NCI-H2196 treated with DMSO at 0.1 percent for 48 hours (cell line): Measurements from ENCODE around the gene NYNRIN.
A peak's percentile ranks its signal among the peaks of the same experiment; 100 is the strongest.
"Not testable (repeated sequence)": the region's sequence is repeated elsewhere in the genome, so short reads cannot be mapped to it uniquely, and the experiment has no call there.

Experiments
- DNase-seq: peaks from one replicate; lab custom pipeline; 2025; ENCODE audit not compliant: unreplicated experiment; lab: John Stamatoyannopoulos, UW

Gene NYNRIN

GRCh38 chr14:24398653-24399446 lies at the start of gene NYNRIN:
TSS of gene NYNRIN (plus strand) at chr14:24399003. CDS start at chr14:24399247, 244 bp downstream.
- no peak for DNase-seq

GRCh38 chr14:24349742-24350141 lies 49.1 kb upstream of the NYNRIN start:
- DNase-seq = no peak

GRCh38 chr14:24351517-24351916 lies 47.3 kb upstream of the NYNRIN start:
- DNase-seq = no peak

- no peak for DNase-seq
Measured at GRCh38 chr14:24353559-24354481, 45.0 kb upstream of the NYNRIN start.

- DNase-seq = not testable (repeated sequence)
Measured at GRCh38 chr14:24354482-24354825, 44.3 kb upstream of the NYNRIN start.

- no peak for DNase-seq
Measured at GRCh38 chr14:24355009-24355408, 43.8 kb upstream of the NYNRIN start.

GRCh38 chr14:24356208-24356607 lies 42.6 kb upstream of the NYNRIN start:
- DNase-seq = no peak

- DNase-seq = no peak
Measured at GRCh38 chr14:24360281-24360680, 38.5 kb upstream of the NYNRIN start.

- no peak for DNase-seq
Measured at GRCh38 chr14:24361326-24361725, 37.5 kb upstream of the NYNRIN start.

GRCh38 chr14:24362241-24362960 lies 36.4 kb upstream of the NYNRIN start:
- DNase-seq = no peak

GRCh38 chr14:24363401-24363800 lies 35.4 kb upstream of the NYNRIN start:
- no peak for DNase-seq

GRCh38 chr14:24364841-24365240 lies 34.0 kb upstream of the NYNRIN start:
- no peak for DNase-seq

- peak; percentile 55 for DNase-seq
Measured at GRCh38 chr14:24365600-24366412, 33.0 kb upstream of the NYNRIN start.

GRCh38 chr14:24366413-24366720 lies 32.4 kb upstream of the NYNRIN start:
- DNase-seq = no peak

- peak; percentile 93 for DNase-seq
Measured at GRCh38 chr14:24366721-24367513, 31.9 kb upstream of the NYNRIN start.

- peak; percentile 45 for DNase-seq
Measured at GRCh38 chr14:24367514-24368211, 31.1 kb upstream of the NYNRIN start, which contains the start of gene NFATC4. TSS of gene NFATC4 (plus strand) at chr14:24368184. CDS start at chr14:24368341, 157 bp downstream.

GRCh38 chr14:24368212-24368561 lies 30.6 kb upstream of the NYNRIN start:
- no peak for DNase-seq

- DNase-seq = no peak
Measured at GRCh38 chr14:24368562-24369252, 30.1 kb upstream of the NYNRIN start.

- DNase-seq = no peak
Measured at GRCh38 chr14:24369463-24369862, 29.3 kb upstream of the NYNRIN start.
